Activated CD8-positive, alpha-beta memory T cell treated with anti-CD3 and anti-CD28 coated beads, Interleukin-2, amount 10 ng/mL, durations not matched to agents 7 days and 5 days (primary cell): ENCODE measurements around the gene CCL17. TPM values are rescaled to one million over a fixed set of nuclear protein-coding genes. Genes with fewer than 3 reads are reported as not detected.

Experiments used
- ATAC-seq: fragments of 150-1000 bp; cut with Tn5 transposase; one replicate; pipeline ENCODE4 v1.10.0; 2021; ENCODE audit warnings: moderate library complexity
- CTCF ChIA-PET: fragments of 350-600 bp; sonication (Branson Sonifier 250); formaldehyde crosslinking; loops from one replicate; lab custom pipeline; 2021; ENCODE audit warnings: antibody characterized with exemption; lab: Charles Lee
- DNase-seq: peaks from one replicate; pipeline ENCODE4 v3.0.0-alpha.2; 2020
- H3K27ac Mint-ChIP-seq: one replicate; pipeline ENCODE4 v1.8.0; 2021; ENCODE audit warnings: mild to moderate bottlenecking, mixed read lengths
- H3K27me3 Mint-ChIP-seq: one replicate; pipeline ENCODE4 v1.8.0; 2021; ENCODE audit warnings: mixed read lengths
- H3K36me3 Mint-ChIP-seq: one replicate; pipeline ENCODE4 v1.8.0; 2021; ENCODE audit warnings: mild to moderate bottlenecking, mixed read lengths
- H3K4me1 Mint-ChIP-seq: one replicate; pipeline ENCODE4 v1.8.0; 2021; ENCODE audit warnings: mixed read lengths
- H3K4me3 Mint-ChIP-seq: one replicate; pipeline ENCODE4 v1.8.0; 2021; ENCODE audit warnings: mild to moderate bottlenecking, moderate library complexity, mixed read lengths
- H3K9me3 Mint-ChIP-seq: one replicate; pipeline ENCODE4 v1.8.0; 2022; ENCODE audit warnings: low read depth, mixed read lengths
- total RNA-seq, 2 experiments: library from RNA; stranded (reverse); gene quantifications; one replicate each; pipeline ENCODE4 v1.2.3, GENCODE V29; 2021

CCL17 gene
- total RNA-seq: under 1 TPM in 1 of 2 experiments, not detected in 1; 0.59 TPM

DNA sequence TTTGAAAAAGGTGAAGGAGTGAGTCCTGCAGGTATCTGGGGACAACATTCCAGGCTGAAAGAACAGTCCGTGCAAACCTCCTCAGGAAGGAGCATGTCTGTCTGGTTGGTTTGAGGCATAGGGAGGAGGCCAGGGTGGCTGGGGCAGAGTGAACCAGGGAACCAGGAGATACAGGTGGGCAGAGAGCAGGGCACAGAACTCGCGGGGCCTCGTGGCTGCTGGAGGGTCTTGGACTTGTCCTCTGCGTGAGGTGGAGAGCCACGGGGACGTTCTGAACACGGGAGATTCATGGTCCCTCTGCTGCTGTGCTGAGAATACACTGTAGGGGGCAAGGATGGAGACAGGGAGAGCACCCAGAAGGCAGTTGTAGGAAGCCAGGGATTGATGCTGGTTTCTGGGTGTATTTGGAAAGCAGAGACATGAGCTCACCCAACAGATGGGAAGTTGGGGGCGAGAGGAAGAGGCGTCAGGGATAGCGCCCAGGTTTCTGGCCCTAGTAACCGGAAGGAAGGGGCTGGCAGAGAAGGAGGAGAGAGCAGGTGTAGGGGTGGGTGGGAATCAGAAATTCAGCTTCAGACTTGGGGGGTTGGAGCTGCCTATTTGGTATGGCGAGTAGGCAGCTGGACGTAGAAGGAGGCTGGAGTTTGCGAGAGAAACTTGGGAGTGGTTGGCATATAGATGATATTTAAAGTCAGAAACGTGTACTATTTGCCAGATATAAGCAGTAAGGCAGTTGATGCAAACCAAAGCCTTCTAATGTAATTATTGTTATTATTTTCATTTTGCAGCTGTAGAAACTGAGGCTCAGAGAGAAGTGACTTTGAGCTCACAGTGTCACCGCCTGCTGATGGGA is at the start of gene CCL17:
Gene CCL17 (plus strand): TSS at position 803 of the 853 bp plus-strand sequence. CDS start 9,166 bp downstream, outside the sequence.
- no peaks in the 10 kb centered on the region for H3K4me1 Mint-ChIP-seq
- no peaks in the 10 kb centered on the region for H3K36me3 Mint-ChIP-seq
- CTCF ChIA-PET: interaction anchor here (0.9 to 3.0 kb wide), 2 partner anchors 13 to 16 kb away, joined by 3 to 17 read pairs; no protein-coding TSS in a partner anchor
- no peaks in the 10 kb centered on the region for H3K9me3 Mint-ChIP-seq
- no peak within 1 kb of the TSS for H3K27ac Mint-ChIP-seq
- DNase-seq (no peak), ATAC-seq (no peak)
- no peak within 1 kb of the TSS for H3K4me3 Mint-ChIP-seq
- peaks cover 7% of the 10 kb centered on the region for H3K27me3 Mint-ChIP-seq

- no peaks in the 10 kb centered on the region for H3K9me3 Mint-ChIP-seq
- peaks cover 9% of the 10 kb centered on the region for H3K4me1 Mint-ChIP-seq
- CTCF ChIA-PET: interaction anchor here (0.6 kb wide), 1 partner anchor 70 kb away, joined by 3 read pairs; no protein-coding TSS in a partner anchor
- no peaks in the 10 kb centered on the region for H3K36me3 Mint-ChIP-seq
- H3K4me3 Mint-ChIP-seq: no peak overlapping the region
- peaks cover 22% of the 10 kb centered on the region for H3K27me3 Mint-ChIP-seq
- H3K27ac Mint-ChIP-seq: no peak overlapping the region
- DNase-seq: no peak
- no peak for ATAC-seq
Observed at GRCh38 chr16:57355898-57356414, 48.6 kb upstream of the CCL17 start.

- Mint-ChIP-seq H3K27me3 (peaks cover 22% of the 10 kb centered on the region), H3K36me3 (no peaks in the 10 kb centered on the region), H3K9me3 (no peaks in the 10 kb centered on the region), H3K27ac (no peak overlapping the region), H3K4me1 (peaks cover 9% of the 10 kb centered on the region), H3K4me3 (no peak overlapping the region)
- ATAC-seq (no peak), DNase-seq (no peak)
- CTCF ChIA-PET: no interaction called here
Observed at GRCh38 chr16:57356547-57356946, 48.0 kb upstream of the CCL17 start.

DNA sequence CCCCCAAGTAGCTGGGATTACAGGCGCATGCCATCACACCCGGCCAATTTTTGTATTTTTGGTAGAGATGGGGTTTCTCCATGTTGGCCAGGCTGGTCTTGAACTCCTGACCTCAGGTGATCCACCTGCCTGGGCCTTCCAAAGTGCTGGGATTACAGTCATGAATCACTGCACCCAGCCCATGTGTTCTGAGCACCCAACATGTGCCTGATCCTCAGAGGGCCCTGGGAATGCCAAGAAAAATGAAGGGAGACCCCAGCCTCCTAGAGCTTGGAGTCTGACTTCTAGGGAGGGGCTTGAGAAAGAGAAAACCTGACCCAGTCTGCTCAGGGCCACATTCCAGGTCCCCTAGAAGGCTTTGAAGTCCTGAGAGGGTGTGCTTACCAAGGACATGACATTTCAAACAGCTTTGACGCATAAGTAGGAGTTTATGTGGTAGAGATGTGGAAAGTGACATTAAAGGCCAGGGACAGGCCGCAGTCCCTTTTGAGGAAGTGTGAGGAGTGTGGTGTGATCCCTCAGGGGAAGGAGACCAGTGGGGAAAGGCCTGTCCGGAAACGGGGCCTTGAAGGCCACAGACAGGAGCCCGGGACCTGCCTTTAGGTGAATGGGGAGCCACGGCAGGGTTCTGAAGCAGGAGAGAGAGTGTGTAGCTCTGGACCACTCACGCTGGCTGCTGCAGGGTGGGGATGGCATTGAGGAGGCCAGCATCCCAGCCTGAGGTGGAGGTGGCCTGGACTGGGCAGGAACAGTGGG is 47.1 kb upstream of the CCL17 start:
- CTCF ChIA-PET: no interaction called here

GRCh38 chr16:57358086-57358420 is 46.5 kb upstream of the CCL17 start:
- CTCF ChIA-PET: no interaction called here
- ATAC-seq: no peak
- Mint-ChIP-seq H3K4me3 (no peak overlapping the region), H3K36me3 (no peaks in the 10 kb centered on the region), H3K4me1 (peaks cover 9% of the 10 kb centered on the region), H3K27me3 (peaks cover 11% of the 10 kb centered on the region), H3K27ac (no peak overlapping the region), H3K9me3 (no peaks in the 10 kb centered on the region)
- no peak for DNase-seq

More for the DNA sequence above, 47.1 kb upstream of the CCL17 start:
- no peak overlapping the region for H3K27ac Mint-ChIP-seq
- DNase-seq (no peak), ATAC-seq (no peak)
- no peaks in the 10 kb centered on the region for H3K9me3 Mint-ChIP-seq
- H3K36me3 Mint-ChIP-seq: no peaks in the 10 kb centered on the region
- H3K27me3 Mint-ChIP-seq: peaks cover 14% of the 10 kb centered on the region
- no peak overlapping the region for H3K4me3 Mint-ChIP-seq
- peaks cover 9% of the 10 kb centered on the region for H3K4me1 Mint-ChIP-seq

DNA sequence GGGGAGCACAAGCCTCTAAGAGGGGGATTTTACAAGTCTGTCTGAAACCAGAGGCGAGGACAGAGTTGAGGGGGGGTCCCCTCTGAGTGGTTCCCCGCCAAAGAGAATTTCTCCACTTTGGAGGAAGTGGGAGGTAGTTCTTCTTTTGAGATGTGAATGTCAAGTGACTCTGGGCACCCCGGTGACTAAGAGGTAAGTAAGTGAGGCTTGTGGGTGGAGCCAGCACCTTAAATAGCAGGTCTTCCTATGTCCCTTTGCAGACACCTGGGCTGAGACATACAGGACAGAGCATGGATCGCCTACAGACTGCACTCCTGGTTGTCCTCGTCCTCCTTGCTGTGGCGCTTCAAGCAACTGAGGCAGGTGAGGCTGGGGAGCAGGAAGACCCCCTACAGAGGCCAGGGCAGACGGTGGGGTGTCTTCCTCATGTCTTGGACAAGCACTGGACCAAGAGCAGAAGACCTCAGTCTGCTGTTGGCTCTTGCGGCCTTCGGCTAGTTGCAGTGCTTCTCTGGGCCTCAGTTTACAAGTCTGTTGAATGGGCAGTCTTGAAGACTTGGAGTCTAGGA is 46.0 kb upstream of the CCL17 start, which contains the start of gene CCL22:
Gene CCL22 (plus strand): TSS at position 257 of the 569 bp plus-strand sequence. CDS start 34 bp downstream, at position 291.
- Mint-ChIP-seq H3K27me3 (peaks cover 8% of the 10 kb centered on the region), H3K9me3 (no peaks in the 10 kb centered on the region), H3K4me3 (no peak within 1 kb of the TSS), H3K36me3 (no peaks in the 10 kb centered on the region), H3K27ac (no peak within 1 kb of the TSS), H3K4me1 (peaks cover 9% of the 10 kb centered on the region)
- DNase-seq: no peak
- ATAC-seq: no peak
- CTCF ChIA-PET: no interaction called here

- no peak overlapping the region for H3K4me3 Mint-ChIP-seq
- H3K9me3 Mint-ChIP-seq: no peaks in the 10 kb centered on the region
- H3K27me3 Mint-ChIP-seq: peaks cover 9% of the 10 kb centered on the region
- no peak overlapping the region for H3K27ac Mint-ChIP-seq
- DNase-seq: no peak
- ATAC-seq: no peak
- CTCF ChIA-PET: interaction anchor here (1.4 kb wide), 1 partner anchor 56 kb away, joined by 4 read pairs; no protein-coding TSS in a partner anchor
- H3K4me1 Mint-ChIP-seq: peaks cover 9% of the 10 kb centered on the region
- no peaks in the 10 kb centered on the region for H3K36me3 Mint-ChIP-seq
Observed at GRCh38 chr16:57360321-57360935, 44.1 kb upstream of the CCL17 start.

GRCh38 chr16:57361404-57361803 is 43.2 kb upstream of the CCL17 start:
- no peak for DNase-seq
- H3K36me3 Mint-ChIP-seq: no peaks in the 10 kb centered on the region
- H3K4me1 Mint-ChIP-seq: peaks cover 9% of the 10 kb centered on the region
- H3K9me3 Mint-ChIP-seq: no peaks in the 10 kb centered on the region
- CTCF ChIA-PET: no interaction called here
- no peak overlapping the region for H3K27ac Mint-ChIP-seq
- H3K4me3 Mint-ChIP-seq: no peak overlapping the region
- peaks cover 9% of the 10 kb centered on the region for H3K27me3 Mint-ChIP-seq
- ATAC-seq: no peak

- ATAC-seq (no peak), DNase-seq (no peak)
- H3K27me3 Mint-ChIP-seq: peaks cover 19% of the 10 kb centered on the region
- H3K9me3 Mint-ChIP-seq: no peaks in the 10 kb centered on the region
- no peak overlapping the region for H3K27ac Mint-ChIP-seq
- no peaks in the 10 kb centered on the region for H3K4me1 Mint-ChIP-seq
- CTCF ChIA-PET: no interaction called here
- no peaks in the 10 kb centered on the region for H3K36me3 Mint-ChIP-seq
- no peak overlapping the region for H3K4me3 Mint-ChIP-seq
Observed at GRCh38 chr16:57364143-57364542, 40.4 kb upstream of the CCL17 start.

GRCh38 chr16:57366544-57367040 is 38.0 kb upstream of the CCL17 start:
- Mint-ChIP-seq H3K4me3 (no peak overlapping the region), H3K27ac (no peak overlapping the region), H3K9me3 (no peaks in the 10 kb centered on the region)

DNA sequence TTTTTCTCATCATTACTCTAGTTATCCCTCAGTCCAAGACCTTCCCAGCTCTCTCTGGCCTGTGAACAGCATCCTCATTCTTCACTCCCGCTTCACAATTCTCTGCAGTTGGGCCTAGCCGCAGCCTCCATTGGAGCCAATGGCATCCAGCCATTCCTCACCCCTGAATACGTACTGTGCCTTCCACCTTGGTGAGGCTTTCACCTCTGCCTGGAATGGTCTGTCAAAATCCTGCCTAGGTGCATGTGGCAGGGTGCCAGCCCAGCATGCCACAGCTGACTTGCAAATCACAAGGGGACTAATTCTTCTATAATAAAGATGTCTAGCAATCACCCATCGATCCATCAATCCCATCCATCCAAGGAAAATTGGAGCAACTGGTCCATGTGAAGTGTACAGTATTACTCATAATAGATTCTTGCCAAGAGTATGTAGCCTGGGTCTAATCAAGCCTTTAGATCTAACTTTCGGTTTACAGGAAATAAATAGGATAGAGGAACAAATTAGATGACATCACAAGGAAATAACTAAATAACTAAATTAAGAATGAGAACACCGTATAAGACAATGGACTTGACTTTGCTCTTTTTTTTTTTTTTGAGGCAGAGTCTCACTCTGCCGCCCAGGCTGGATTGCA is 37.3 kb upstream of the CCL17 start:
- ATAC-seq (no peak), DNase-seq (no peak)
- no peak overlapping the region for H3K4me3 Mint-ChIP-seq
- no peak overlapping the region for H3K27ac Mint-ChIP-seq
- CTCF ChIA-PET: no interaction called here
- no peaks in the 10 kb centered on the region for H3K4me1 Mint-ChIP-seq
- H3K36me3 Mint-ChIP-seq: no peaks in the 10 kb centered on the region
- peaks cover 24% of the 10 kb centered on the region for H3K27me3 Mint-ChIP-seq
- H3K9me3 Mint-ChIP-seq: no peaks in the 10 kb centered on the region

More at GRCh38 chr16:57366544-57367040, 38.0 kb upstream of the CCL17 start:
- DNase-seq: no peak
- H3K27me3 Mint-ChIP-seq: peaks cover 24% of the 10 kb centered on the region
- ATAC-seq: no peak
- no peaks in the 10 kb centered on the region for H3K36me3 Mint-ChIP-seq
- CTCF ChIA-PET: interaction anchor here (1.0 kb wide), 1 partner anchor 11 kb away, joined by 3 read pairs; no protein-coding TSS in a partner anchor
- no peaks in the 10 kb centered on the region for H3K4me1 Mint-ChIP-seq
